Stimulated activated CD4-positive, alpha-beta T cell treated with anti-CD3 and anti-CD28 coated beads, Interleukin-4, amount 100 ng/mL, for 4 hours (primary cell): ENCODE data around the gene CFI.
"Not testable (repeated sequence)": the region's sequence is repeated elsewhere in the genome, so short reads cannot be mapped to it uniquely, and the experiment has no call there.

ENCODE experiments used
- DNase-seq, 2 experiments: peaks; one replicate each; pipeline ENCODE4 v3.0.0-alpha.2; 2020

CFI gene

DNA sequence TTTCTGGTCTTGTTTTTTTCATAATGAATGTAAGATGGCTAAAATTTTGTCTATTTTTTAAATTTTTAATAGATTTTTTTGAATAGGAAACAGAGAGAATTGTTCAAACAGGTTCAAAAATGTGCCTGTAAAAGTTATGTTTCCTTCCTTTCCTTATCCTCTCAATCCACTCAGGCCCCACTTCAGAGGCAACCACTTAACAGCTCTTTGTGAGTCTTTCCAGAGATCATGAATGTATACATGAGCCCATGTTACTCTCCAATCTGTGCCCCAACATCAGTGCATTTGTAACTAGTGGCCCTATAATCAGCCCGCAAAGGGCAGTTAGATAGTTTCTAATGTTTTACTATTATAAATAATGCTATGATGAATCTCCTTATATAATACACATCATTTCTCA is 14.0 kb downstream of the CFI start:
- DNase-seq, result no peak

DNA sequence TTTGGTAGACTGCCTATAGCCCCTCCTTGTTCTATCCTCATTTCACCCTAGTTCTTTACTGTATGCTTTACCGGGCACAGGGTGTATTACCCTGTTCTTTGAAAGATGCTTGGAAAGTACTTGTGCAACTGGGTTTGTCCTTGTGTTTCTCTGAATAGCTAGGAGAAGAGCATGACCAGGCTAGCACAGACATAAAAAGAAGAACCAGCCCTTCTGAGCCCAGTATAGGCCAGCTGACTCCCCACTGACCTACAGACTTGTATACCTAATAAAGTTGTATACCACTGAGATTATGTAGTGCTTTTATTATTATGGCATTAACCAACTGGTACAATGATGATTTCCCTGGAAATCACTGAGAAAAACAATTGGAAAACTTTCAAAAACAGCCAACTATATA is 15.0 kb downstream of the CFI start:
- DNase-seq, result no peak

DNA sequence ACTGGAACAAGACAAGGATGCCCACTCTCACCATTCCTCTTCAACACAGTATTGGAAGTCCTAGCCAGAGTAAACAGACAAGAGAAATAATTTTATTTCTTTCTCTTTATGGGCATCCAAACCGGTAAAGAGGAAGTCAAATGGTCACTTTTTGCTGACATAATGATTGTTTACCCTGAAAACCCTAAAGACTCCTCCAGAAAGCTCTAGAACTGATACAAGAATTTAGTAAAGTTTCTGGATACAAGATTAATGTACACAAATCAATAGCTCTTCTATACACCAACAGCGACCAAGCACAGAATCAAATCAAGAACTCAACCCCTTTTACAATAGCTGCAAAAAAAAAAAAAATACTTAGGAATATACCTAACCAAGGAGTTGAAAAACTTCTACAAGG is 19.7 kb downstream of the CFI start:
- not testable (repeated sequence) for DNase-seq

DNA sequence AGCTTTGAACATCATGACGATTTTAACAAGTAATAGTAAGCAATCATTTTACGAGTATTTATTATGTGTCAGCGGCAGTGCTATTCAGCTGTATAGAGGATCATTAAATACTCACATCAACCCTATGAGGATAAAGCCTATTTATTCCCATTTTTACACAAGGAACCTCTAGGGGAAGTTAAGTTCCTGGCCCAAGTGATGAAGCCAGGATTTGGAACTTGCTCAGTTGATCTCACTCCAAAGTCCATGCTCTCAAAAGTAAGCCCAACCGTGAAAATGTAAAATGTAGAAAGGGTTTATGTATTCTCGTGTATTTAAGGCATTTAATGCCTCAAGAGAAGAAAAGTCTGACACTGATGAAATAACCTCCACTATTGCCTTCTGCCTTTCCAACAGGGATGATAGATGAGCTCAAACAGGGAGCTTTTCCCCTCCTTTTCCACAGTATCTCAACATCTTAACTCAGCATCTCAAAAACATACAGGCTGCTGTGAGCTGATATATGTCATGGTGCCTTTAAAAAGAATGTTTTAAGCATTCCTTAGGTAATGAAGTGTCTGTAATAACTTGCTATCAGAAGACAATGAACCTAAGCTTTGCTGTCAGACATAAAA is 36.9 kb downstream of the CFI start:
- DNase-seq, result no peak

DNA sequence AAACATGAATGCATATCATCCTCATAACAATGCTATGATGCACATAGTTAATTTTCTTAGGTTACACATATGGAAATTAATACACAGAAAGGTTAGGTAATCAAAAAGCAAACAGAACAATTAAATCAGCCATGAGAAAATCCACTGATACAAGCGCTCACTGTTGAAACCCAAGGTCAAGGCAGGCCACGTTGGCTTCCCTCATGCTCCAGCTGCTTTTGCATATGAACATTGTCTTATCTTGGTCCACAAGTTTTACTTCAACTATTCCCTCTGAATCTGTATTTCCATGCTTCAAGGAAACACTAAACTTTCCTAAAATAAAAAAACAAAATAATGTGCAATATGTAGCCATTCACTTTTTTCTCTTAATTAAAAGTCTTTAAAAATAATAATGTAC is 37.4 kb downstream of the CFI start:
- DNase-seq, result no peak

DNA sequence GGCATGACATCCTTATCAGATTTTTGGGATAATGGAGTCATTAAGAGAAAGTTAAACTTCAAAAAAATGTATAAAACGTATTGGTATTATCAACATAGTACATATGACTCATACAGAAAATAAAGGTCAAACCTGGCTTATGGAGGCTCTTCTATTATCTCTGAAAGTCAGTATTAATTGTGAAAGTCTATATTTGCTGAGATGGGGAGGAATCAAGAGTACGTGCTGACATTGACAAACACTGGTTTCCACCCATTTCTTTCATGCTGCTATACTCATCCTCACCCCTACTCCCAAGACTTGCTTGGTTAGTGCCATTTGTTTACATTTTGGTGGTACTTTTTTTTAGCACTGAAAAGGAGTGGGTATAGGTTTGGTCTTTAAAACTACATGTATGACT is 41.1 kb downstream of the CFI start:
- no peak for DNase-seq

DNA sequence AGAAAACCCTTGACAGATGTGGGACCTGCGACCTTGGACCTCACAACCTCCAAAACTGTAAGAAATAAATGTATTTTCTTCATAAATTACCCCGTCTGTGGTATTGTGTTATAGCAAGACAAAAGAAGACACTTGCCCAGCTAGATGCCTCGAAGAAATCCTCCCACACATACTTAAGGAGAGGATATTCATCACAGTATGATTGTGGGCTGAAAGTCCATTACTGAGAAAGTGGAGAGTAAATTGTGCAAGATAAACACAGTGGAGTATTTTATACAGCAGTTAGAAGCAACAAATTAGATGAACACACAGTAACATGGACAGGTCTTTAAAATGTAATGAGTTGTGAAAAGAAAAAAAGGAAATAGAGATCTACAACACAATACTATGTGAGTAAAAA is 46.1 kb downstream of the CFI start:
- no peak for DNase-seq

DNA sequence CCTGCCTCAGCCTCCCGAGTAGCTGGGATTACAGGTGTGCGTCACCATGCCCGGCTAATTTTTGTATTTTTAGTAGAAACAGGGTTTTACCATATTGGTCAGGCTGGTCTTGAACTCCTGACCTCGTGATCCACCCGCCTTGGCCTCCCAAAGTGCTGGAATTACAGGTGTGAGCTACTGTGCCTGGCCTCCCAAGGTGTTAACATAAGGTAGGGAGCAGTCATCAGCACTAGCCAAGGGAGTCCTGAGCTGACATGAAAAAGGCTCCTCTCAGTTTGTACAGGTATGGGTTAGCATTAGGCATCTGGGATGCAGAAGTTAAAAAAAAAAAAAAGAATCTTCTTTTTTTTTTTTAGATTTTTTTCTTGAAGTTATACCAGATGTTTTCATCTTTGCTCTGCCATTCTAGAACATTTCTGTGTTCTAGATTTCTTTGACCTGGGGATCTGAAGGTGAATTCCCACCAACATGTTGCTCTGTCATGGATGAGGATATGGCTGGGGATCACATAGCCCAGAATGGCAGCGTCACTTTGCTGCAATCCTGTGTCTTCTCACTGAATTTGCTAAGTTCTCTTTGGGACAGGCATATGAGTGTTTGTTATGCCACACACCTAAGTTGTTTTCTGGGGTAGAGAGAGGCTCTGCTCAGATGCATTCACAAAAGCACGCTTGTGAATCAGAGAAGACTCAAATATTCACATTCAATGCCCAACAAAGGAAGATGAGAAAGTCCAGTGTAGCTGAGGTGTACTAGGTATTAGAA is 47.5 kb downstream of the CFI start:
- no peak for DNase-seq

DNA sequence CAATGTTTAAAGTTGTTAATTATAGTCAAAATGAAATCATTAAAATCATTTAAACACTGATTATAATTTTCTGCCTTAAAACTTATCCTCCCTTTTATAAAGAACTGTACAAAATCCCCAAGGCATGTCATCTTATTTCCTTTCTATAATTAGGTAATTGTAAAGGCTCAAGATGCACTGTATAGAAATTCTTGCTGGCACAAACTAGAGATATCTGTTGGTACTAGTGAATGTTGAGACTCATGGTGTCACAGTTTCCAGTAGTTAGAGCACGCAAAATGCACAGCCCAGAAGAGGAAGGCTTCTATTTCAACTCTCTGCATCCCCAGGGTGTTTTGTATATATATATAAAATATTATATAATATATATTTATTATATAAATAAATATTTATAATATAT is 49.3 kb downstream of the CFI start:
- no peak for DNase-seq

DNA sequence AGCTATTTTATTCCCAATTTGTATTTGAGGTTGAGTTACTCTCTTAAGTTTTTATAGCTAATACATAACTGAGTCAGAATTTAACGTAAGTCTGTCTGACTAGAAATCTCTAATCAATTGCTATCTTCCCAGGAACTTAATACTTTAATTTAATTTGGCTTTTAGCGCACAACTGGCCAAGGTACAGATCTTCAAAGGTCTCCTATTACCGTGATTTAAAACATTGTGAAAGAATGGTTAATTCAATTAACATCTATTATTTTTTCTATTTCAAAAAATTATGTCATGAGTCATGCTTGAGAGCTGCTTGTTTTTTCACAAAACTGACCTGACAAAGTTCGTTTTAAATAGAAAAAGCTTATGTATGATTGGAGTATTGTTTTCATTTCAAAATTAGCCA is 49.9 kb downstream of the CFI start:
- no peak for DNase-seq

DNA sequence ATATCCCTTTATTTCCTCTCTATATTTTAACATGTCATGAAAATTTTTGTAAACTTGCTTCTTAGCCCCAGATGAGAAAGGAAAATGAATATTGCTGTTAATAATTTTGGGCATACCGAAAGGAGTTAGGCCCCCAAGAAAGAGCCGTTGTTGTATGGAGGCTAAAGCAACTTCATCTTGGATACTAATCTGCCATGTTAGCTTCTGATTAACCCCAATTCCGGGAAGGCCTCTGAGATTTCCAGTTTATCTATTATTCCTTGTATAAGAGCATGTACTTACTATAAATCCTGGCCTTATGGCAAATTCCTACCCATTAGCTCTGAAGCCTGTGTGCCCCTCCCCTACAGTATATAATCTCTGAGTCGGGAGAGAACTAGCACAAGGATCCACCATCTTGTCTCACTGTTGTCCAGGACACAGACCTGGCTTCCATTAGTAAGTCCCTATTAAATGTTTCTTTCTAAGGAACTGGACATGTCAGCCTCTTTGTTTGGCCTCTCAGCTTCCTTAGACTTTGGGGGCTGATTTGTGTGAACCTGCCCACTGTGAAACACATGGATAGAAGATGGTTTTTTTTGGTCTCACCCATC is 51.1 kb downstream of the CFI start:
- no peak for DNase-seq

DNA sequence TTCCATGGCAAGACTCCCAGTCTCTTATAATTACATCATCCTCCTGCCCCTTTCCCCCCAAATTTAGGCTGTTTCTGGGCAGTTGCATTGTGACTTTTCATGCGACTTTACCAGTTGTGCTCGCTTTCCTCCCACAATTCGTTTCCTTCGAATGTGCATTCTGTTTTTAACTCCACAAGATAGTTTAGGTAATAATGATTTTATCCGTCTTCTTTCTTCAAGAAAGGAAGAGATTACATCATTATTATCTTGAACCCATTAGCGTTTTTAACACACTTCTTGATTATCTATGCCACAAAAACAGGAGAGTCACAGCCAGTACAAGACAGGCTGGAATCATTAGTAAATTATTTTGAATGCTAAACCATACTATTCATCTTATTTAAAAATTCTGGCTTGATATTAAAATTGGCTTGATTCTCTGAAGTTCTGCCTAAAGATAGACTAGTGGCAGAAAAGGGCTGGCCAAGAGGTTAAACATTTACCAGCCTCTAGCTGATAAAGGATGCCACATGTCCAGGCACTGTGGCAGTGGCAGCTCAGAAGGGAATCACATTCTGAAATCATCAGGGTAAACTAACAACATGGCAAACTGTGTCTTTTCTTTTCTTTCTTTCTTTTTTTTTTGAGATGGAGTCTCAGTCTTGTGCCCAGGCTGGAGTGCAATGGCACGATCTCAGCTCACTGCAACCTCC is 52.3 kb downstream of the CFI start:
- no peak for DNase-seq

DNA sequence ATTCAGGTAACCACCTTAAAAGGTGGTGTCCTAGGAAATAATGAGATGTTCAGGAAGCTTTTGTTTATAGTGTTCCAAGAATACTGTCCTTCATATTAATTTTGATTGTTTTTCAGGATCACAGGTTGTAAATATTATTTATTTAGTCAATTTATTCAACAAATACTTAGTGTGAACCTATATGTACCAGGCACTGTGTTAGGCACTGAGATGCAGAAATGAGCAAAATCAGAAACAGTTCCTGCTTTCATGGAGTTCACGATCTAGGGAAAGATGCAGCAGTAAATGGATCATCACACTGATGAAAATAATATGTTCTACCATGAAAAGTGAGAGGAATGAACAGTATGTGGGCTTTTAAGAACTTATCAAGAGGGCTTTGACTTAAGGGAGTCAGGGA is 53.7 kb downstream of the CFI start:
- DNase-seq, result no peak

DNA sequence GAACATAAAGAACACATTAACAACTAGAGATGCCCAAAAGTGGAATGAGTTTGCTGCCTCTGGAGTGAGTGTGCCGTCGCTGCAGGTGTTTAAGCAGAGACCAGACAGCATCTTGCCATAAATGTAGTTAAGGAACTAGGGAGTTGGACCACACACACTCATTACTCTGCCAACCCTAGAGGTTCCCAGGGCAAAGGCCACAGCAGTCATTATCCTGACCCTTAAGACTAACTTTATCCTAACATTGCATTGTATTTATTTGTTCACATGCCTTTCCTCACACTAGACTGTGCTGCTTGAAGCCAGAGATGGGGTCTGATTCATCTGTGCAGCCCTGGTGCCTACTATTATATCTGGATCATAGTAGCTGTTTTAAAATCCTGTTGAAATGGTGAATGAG is 55.1 kb downstream of the CFI start:
- no peak for DNase-seq

DNA sequence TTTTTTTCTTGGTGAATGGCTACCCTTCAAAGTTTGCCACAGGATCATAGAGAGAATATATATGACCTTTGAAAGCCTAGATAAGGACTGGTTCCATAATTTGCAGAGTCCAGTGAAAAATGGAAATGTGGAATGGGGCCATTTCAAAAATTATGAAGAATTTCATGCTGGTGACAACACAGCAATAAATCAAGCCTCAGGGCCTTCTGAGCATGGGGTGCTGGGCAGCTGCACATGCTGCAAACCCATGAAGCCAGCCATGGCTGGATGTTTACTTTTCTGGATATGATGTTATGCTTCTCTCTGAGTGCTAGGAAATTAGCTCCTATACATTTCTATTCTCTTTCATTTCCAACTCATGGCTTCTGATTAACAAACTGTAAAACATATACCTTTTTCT is 56.0 kb downstream of the CFI start:
- no peak for DNase-seq

DNA sequence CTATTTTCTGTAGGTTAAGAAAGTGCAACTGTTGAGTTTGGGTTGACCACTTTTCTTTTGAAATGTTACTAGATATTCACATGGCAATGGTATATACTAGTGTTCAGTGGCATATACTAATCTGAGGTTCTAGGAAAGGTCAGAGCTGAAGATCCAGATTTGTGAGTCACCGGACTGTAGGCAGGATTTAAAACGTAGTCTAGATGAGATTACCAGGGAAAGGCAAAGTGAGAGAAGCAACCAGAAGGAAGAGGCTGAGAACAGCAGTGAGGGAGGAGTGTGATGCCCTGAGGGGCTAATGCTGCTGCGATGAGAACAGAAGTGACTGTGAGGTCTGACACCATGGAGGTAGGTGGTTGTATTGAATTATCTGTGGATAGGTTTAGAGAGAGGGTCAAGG is 62.3 kb downstream of the CFI start:
- no peak for DNase-seq

DNA sequence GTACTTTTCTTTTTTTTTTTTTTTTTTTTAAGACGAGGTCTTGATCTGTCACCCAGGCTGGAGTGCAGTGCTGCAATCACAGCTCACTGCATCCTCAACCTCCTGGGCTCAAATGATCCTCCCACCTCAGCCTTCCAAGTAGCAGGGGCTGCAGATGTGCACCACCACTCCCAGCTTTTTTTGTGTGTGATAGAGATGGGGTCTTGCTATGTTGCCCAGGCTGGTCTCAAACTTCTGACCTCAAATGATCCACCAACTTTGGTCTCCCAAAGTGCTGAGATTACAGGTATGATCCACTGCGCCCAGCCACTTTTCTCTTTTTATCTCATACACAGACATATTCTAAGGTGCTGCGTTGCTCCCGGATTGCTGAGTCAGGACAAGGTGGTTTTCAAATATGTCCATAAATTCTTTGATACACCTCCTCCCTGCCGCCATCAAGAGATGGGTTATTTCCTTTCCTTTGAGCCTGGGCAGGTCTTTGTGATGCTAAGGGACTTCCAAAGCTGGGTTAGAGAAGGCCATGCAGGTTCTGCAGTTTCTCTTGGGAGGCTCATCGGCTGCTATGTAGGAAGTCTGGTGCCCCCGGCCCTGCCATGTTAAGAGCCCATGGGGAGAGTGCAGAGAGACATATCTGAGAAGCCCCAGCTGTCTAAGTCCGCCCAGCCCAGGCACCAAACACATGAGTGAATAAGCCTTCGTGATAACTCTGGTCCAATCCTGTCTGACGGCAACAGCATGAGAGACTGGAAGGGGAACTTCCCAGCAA is 63.5 kb downstream of the CFI start:
- no peak for DNase-seq

DNA sequence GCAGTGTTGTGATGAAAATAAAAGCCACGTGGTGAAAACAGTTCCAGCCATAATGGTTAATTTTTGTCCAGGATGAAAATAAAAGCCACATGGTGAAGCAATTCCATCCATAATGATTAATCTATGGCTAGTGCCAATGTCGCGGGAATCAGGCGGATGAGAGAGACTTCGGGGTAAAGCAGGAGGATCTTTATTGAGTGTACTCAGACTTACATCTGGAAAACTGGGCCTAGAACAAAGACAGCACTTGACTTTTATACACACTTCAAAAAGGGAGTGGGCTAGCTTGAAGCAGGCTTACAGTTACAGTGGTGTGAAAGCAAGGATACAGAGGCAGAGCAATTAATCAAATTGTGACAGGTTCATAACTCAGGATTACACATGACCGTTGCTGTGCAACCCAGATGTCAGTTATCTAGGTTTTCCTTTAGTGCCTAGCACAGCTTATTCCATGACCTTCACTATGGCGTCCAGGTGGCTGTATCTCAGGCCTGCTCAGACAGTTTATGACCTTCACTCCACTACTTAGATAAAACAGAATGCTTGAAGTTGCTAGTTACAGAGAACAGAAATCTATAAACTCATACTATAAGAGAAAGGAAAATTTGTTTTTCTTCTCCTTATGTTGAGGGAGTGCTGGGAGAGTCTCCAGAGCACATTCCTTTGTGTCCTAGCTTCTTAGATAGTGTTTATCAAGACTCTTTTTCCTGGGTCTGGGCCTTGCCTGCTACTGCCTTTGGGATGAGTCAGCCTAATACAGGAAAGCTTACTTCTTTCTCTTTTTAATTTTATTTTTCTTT is 66.0 kb downstream of the CFI start:
- no peak for DNase-seq

DNA sequence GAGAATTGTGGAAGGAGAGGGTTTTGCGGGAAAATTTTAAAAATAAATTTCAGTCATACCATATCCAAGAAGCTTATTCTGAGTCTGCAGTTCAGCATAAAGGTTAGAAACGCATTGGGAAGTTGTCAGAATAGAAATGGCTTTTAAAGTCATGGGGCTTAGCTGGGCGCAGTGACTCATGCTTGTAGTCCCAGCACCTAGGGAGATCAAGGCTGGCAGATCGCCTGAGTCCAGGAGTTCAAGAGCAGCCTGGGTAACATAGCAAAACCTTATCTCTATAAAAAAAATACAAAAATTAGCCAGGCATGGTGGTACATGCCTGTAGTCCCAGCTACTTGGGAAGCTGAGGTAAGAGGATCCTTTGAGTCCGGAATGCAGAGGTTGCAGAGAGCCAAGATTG is 68.1 kb downstream of the CFI start:
- DNase-seq, result no peak

DNA sequence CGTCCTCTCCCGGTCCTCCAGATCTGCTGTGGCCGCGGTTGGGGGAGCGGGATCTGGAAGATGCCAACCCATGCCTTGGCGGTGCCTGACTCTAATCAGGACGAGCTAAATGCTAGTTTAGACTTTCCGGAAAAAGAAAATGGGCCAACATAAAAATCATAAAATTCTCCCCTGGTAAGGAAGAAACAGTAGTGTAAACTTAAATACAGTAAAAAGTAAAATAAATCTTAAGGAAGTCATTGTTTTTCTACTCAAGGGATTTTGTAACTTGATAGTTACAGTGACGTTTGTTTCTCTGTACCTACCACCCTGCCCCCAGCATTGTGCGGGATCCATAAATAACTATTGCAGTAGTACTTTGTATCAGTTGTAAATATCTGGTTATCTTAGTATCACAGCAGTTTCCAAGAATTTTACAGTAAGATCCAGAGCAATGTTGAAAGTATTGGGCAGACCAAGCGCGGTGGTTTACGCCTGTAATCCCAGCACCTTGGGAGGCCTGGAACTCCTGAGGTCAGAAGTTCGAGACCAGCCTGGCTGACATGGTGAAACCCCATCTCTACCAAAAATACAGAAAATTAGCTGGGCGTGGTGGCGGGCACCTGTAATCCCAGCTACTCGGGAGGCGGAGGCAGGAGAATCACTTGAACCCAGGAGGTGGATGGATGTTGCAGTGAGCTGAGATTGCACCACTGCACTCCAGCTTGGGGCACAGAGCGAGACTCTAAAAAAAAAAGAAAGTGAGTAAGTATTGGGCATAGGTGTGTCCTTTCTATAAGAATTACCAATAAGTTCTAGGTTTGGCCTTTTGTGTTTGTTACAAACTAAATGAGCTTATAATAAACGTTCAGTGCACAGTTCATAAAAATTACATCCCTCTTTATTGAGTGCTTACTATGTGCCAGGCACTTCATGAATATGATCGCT is 70.9 kb downstream of the CFI start:
- no peak for DNase-seq
